Measurements from ENCODE around the gene ME3.

DNA sequence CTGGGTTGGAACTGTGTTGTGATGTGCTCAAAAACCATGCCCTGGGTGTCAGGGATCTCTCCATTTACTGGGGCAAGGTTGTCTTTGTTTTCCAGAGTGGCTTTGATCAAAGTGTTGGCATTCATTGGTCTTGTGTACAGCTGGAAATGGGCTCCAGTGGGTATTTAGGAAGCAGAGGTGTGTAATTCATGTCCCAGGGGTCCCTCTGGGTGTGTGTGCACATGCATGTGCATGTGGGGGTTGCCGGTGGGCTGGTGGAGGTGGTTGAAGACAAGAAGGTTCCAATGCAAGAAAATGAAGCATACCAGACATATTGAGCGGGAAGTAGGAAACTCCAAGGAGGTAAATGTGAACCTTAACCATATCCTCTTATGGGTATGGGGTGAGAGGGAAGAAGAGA, 121.7 kb downstream of the ME3 start:
- TF ChIP-seq POLR2AphosphoS5 (IDR thresholded peaks at IDR 0.05), result no peak
- no peak for TF ChIP-seq POLR2A (IDR thresholded peaks at IDR 0.05)

Data from gastroesophageal sphincter (tissue), 2 donors.